Stimulated activated CD4-positive, alpha-beta T cell treated with anti-CD3 and anti-CD28 coated beads, Interleukin-2, amount 100 ng/mL, for 4 hours (primary cell): ENCODE results near the gene DKK3.

Experiments
- DNase-seq: peaks from one replicate; pipeline ENCODE4 v3.0.0-alpha.2; 2020; ENCODE audit warnings: low read depth

DKK3 gene

GRCh38 chr11:12003815-12004214, 4.6 kb downstream of the DKK3 start:
- DNase-seq, result no peak

- DNase-seq, result no peak
Observed at GRCh38 chr11:12003336-12003735, 5.1 kb downstream of the DKK3 start.

- no peak for DNase-seq
Observed at GRCh38 chr11:12001186-12001585, 7.2 kb downstream of the DKK3 start.

- no peak for DNase-seq
Observed at GRCh38 chr11:11998091-11998781, 10.2 kb downstream of the DKK3 start.

- DNase-seq, result no peak
Observed at GRCh38 chr11:11997049-11997322, 11.4 kb downstream of the DKK3 start.

- DNase-seq, result no peak
Observed at GRCh38 chr11:11996321-11997048, 11.9 kb downstream of the DKK3 start.

GRCh38 chr11:11995601-11996000, 12.8 kb downstream of the DKK3 start:
- no peak for DNase-seq

- no peak for DNase-seq
Observed at GRCh38 chr11:11993839-11994238, 14.6 kb downstream of the DKK3 start.

GRCh38 chr11:11992257-11993212, 15.9 kb downstream of the DKK3 start:
- DNase-seq, result no peak

- no peak for DNase-seq
Observed at GRCh38 chr11:11989774-11990744, 18.4 kb downstream of the DKK3 start.

- DNase-seq, result no peak
Observed at GRCh38 chr11:11988681-11989261, 19.7 kb downstream of the DKK3 start.

GRCh38 chr11:11988099-11988651, 20.3 kb downstream of the DKK3 start:
- DNase-seq, result no peak

GRCh38 chr11:11987503-11988022, 20.9 kb downstream of the DKK3 start:
- DNase-seq, result no peak

- DNase-seq, result no peak
Observed at GRCh38 chr11:11985954-11986949, 22.2 kb downstream of the DKK3 start.

- DNase-seq, result no peak
Observed at GRCh38 chr11:11985016-11985715, 23.3 kb downstream of the DKK3 start.

GRCh38 chr11:11984563-11984962, 23.9 kb downstream of the DKK3 start:
- no peak for DNase-seq

GRCh38 chr11:11983427-11983826, 25.0 kb downstream of the DKK3 start:
- no peak for DNase-seq

- no peak for DNase-seq
Observed at GRCh38 chr11:11982975-11983374, 25.5 kb downstream of the DKK3 start.

GRCh38 chr11:11982461-11982860, 26.0 kb downstream of the DKK3 start:
- DNase-seq, result no peak
